ENCODE measurements around the gene GPR180.

DNA sequence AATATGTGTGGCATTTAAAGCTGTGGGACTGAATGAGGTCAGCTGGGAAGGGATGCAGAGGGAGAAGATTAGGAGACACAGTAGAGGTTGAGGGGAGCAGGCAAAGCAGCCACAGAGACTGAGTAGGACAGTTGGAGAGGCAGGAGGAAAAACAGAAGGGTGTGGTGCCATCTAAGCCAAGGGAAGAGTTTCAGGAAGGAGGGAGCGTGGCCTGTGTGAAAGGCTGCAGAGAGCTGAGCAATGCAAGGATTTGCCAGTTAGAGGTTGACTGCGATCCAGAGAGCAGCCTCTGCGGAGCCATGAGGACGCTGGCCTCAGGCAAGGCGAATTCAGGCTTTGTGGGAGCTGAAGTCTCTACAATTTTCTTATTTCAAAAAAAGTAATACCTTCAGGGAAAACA is 81.8 kb downstream of the GPR180 start:
- TF ChIP-seq POLR2A (IDR thresholded peaks at IDR 0.05; ENCODE audit: low read length) (no peak), GATA1 (IDR thresholded peaks at IDR 0.05; ENCODE audit: low read depth, low read length) (no peak)

Measured in erythroblast (primary cell).